Measurements from ENCODE around the gene SBK3. TPM values are rescaled to one million over a fixed set of nuclear protein-coding genes. Genes with fewer than 3 reads are reported as not detected.
A peak's percentile ranks its signal among the peaks of the same experiment; 100 is the strongest.
"Not testable (repeated sequence)": the region's sequence is repeated elsewhere in the genome, so short reads cannot be mapped to it uniquely, and the experiment has no call there.

Gene SBK3
- total RNA-seq, 1 donor from 2014 or later = 1.4 TPM

GRCh38 chr19:55520691-55521292 is 24.6 kb downstream of the SBK3 start:
- DNase-seq (ENCODE audit: low read depth) = no peak

DNA sequence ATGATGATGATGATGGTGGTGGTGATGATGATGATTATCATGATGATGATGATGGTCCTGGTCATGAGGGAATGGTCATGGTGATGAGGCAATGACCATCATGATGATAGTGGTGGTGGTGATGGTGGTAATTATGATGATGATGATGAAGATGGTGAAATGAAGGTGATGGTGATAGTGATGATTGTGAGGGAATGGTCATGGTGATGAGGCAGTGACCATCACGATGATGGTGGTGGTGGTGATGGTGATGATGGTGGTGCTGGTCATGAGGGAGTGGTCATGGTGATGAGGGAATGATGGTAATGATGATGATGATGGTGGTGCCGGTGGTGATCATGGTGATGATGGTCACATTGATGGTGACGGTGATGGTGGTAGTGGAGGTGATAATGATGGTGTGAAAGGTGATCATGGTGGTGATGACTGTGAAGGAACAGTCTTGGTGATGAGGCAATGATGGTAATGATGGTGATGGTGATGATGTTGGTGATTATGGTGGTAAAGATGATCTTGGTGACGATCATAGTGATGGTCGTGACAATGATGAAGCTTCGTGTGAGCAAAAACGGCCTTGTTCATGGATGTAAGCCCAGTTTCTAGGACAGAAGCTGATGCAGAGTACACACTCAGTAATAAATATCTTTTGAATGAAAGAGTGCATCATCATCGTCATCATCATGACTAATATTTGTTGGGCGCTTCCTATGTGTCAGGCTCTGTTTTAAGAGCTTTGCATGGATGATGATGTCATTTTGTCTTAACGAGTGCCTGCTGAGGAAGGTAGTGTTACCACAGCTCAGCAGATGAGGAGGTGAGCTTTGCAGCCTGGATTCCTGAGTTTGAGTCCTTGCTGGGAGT is 25.7 kb downstream of the SBK3 start:
- peak; percentile 61 for DNase-seq (ENCODE audit: low read depth)

DNA sequence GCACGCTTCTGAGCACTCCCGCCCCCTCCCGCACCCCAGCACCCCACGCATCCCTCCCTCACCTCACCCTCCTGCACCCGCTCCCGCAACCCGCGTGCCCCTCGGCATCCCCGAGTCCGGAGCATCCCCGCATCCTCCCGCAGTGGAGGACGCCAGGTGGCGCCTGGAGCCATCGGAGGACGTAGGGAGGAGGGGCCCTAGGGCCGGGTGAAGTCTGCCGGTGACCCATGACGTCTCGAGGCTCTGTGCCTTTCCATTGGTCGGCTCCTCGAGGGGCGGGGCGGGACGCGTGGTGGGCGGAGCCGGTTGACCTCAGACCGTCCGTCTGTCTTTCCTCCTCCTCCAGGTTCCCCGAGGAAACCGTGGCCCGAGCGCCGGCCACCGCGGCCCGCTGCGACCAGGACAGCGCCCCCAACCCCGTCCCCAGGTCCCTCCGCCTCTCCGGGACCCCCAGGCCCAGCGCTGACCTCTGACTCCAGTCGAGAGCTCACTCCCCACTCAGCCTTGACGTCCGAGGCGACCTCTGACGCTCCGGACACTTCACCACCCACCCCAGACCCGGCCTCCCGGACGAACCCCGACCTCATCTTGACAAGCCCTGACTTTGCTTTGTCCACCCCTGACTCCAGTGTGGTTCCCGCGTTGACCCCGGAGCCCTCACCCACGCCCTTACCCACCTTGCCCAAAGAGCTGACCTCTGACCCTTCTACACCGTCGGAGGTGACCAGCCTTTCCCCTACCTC is 28.3 kb downstream of the SBK3 start:
- DNase-seq (ENCODE audit: low read depth) = peak; percentile 91

GRCh38 chr19:55508120-55508519 is 37.2 kb downstream of the SBK3 start:
- DNase-seq (ENCODE audit: low read depth) = no peak

- DNase-seq (ENCODE audit: low read depth) = no peak
These were observed 40.4 kb downstream of the SBK3 start for GRCh38 chr19:55504981-55505380.

GRCh38 chr19:55504252-55504603 is 41.1 kb downstream of the SBK3 start:
- DNase-seq (ENCODE audit: low read depth) = no peak

DNA sequence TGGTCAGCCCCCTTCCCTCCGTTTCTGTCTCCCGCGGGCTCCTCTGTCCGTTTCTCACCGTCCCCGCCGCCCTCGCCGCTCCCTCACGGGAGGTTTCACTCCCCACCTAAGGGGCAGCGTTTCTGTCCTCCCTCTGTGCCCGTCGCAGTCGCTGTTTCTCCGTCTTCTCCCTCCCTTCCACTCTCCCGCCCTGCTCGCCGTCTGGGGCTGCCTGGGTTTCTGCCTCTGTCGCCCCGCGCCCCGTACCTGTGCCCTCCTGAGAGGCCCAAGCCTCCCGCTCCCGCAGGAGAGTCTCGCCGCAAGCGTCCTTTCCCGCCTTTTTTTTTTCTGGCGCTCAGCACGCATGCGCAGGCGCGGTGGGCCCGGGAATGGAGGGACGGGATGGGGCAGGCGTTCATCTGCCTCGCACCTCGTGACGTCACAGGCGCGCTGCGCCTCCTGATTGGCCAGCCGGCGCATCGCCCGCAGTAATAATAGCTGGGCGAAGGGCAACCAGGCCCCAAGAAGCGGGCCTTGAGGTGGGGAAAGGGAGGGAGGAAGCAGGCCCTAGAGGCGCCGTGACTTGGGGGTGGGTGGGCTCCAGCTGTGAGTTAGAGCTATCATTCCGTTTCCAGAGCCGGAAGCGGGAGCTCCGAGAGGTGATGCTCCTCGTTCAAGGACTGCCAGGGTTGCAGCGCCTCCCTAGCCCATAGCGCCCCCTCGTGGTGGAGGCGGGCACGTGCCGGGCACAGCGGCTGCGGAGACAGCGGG is 41.7 kb downstream of the SBK3 start:
- peak; percentile 89 for DNase-seq (ENCODE audit: low read depth)

- DNase-seq (ENCODE audit: low read depth) = no peak
These were observed 42.2 kb downstream of the SBK3 start for GRCh38 chr19:55503157-55503501.

DNA sequence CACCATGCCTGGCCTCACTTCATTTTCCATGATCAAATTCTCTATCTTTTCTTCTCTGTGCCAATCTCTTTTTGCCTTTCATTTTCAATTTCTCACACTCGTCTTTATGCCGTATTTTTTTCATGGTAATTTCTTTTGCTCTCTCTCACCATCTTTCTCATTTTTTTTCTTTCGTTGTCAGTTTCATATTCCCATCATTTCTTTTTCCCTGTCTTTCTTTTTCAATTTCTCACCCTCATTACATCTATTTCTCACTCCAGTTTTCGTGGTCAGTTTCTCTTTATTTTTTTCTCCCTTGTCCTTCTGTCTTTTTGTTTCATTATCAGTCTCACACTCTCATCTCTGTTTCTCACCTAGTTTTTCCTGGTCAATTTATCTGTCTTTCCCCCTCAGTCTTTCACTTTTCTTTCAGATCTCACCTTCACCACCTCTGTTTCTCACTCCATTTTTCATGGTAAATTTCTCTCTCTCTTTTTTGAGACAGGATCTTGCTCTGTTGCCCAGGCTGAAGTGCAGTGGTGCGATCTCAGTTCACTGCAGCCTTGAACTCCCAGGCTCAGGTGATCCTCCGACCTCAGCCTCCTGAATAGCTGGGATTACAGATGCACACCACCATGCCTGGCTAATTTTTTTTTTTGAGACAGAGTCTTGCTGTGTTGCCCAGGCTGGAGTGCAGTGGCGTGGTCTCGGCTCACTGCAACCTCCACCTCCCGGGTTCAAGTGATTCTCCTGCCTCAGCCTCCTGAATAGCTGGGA is 43.0 kb downstream of the SBK3 start:
- DNase-seq (ENCODE audit: low read depth) = no peak

- DNase-seq (ENCODE audit: low read depth) = no peak
These were observed 44.9 kb downstream of the SBK3 start for GRCh38 chr19:55500368-55500952.

DNA sequence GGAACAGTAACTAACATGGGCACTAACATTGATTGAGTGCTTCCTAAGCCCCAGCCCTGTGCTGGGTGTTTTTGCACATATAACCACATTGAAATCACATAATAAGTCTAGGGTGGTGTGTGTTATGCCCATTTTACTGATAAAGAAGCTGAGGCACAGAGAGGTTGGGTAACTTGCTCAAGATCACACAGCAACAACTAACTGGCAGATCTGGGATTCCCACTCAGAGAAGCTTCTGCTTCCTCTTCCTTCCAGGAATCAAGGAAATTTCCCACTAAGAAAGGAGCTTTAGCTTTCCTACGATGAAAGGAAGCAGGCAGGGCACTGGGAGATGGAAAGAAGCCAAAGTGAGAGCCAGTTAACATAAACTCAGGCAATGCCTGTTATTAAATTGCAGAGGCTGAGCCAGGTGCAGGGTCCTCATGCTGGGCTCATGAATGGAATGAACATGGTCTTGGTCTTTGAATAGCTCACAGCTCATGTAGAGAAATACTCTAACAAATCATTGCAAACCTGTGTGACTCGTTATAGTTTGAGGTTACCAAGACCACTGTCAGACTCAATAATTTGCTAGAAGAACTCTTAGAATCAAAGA is 47.0 kb downstream of the SBK3 start:
- no peak for DNase-seq (ENCODE audit: low read depth)

DNA sequence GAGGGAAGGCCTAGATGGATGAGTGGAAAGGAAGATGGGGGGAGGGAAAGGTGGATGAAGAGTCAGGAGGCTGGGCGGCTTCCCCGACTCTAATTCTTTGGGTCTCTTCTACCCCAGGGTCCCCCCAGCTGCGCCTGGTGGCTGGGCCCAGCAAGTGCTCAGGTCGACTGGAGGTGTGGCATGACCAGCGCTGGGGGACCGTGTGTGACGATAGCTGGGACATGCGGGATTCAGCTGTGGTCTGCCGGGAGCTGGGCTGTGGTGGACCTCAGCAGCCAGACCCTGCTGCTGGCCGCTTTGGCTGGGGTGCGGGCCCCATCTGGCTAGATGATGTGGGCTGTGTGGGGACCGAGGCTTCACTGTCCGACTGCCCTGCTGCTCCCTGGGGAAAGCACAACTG is 47.6 kb downstream of the SBK3 start:
- no peak for DNase-seq (ENCODE audit: low read depth)

GRCh38 chr19:55496820-55497219 is 48.5 kb downstream of the SBK3 start:
- DNase-seq (ENCODE audit: low read depth) = not testable (repeated sequence)

DNA sequence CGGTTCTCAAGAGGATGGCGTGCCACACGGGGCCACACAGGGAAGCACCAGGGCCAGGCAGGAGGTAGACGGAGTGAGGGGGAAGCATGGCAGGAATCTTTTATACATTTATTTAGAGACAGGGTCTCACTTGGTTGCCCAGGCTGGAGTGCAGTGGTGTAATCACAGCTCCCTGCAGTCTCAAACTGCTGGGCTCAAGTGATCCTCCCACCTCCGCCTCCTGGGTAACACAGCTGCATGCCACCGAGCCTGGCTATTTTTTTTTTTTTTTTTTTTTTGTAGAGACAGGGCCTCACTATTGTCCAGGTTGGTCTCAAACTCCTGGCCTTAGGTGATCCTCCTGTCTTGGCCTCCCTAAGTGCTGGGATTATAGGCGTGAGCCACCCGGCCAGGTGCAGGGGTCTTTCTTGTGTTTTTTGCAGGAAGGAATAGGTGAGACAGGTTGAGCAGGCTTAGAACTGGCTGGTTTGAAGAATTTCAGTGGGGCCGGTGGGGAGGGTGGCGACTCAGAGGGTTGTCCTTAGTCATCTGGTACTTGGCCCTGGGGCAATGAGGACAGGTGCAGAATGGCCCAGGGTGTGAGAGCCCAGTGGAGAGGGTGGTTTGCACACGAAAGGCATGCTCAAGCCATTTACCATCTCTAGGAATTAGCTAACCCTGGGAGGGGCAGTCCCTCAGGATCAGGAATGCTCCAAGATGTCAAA is 49.5 kb downstream of the SBK3 start:
- peak; percentile 74 for DNase-seq (ENCODE audit: low read depth)

- no peak for DNase-seq (ENCODE audit: low read depth)
These were observed 51.1 kb downstream of the SBK3 start for GRCh38 chr19:55494172-55494761.

GRCh38 chr19:55493645-55494171 is 51.6 kb downstream of the SBK3 start:
- DNase-seq (ENCODE audit: low read depth) = no peak

GRCh38 chr19:55493052-55493644 is 52.2 kb downstream of the SBK3 start:
- DNase-seq (ENCODE audit: low read depth) = no peak

DNA sequence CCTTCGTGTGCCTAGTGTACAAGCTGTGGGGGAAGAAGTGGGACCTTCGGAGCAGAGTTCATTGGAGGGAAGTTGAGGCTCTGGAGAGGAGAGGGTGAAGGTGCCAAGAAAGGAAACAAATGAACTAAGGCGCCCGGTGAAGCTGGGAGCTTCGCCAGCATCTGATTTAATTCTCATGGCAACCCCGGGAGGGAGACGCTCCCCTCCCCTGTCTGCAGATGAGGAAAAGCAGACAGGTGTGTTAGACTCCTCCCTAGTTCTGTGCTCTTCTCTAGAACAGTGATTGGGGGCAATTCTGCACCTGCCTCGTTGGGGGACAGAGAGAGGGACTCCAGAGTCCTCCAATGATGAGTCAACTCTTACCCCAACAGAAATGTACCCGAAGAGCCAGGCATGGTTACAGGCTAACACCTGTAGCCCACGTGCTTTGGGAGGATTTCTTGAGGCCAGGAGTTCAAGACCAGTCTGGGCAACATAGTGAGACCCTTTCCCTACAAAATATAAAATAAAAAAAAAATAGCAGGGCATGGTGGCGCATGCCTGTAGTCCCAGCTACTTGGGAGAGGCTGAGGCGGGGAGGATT is 52.9 kb downstream of the SBK3 start:
- DNase-seq (ENCODE audit: low read depth) = peak; percentile 31
